Spleen (tissue), 7 donors: Measurements from ENCODE around the gene CTSH.

Source experiments
- POLR2A ChIP-seq, 3 donors: fragments of 450-650 bp; IDR thresholded peaks; one replicate each; pipeline ENCODE4 v1.5.1; 2017; ENCODE audit warnings: antibody characterized with exemption in 3 of 3, mild to moderate bottlenecking in 1 of 3
- POLR2AphosphoS5 ChIP-seq, 3 donors: sonication (generic); formaldehyde crosslinking; IDR thresholded peaks; one replicate each; pipeline ENCODE4 v1.5.1; 2017; ENCODE audit warnings: antibody characterized with exemption in 3 of 3
- TF ChIP-seq, protein P1 (sequence below), 11 experiments: fragments of 200-600 bp in 7 of 11; fragments of 450-650 bp in 4 of 11; sonication (generic) in 4 of 11; IDR thresholded peaks in 8 of 11; conservative IDR thresholded peaks in 3 of 11; 1 replicate in 7 of 11; 2 replicates in 4 of 11; pipeline versions ENCODE4 v1.4.0 to v1.8.0; 2016 to 2021; ENCODE audit warnings: antibody characterized with exemption in 11 of 11, inconsistent platforms in 4 of 11, mild to moderate bottlenecking in 1 of 11
- donor health status: DM: no; HTN: no; CAD: no; lungs with moderate emphysema.
- donor health status: DM: no; HTN: no; CAD: no.
- donor health status: DM: no; HTN: no; CAD: no.

DNA sequence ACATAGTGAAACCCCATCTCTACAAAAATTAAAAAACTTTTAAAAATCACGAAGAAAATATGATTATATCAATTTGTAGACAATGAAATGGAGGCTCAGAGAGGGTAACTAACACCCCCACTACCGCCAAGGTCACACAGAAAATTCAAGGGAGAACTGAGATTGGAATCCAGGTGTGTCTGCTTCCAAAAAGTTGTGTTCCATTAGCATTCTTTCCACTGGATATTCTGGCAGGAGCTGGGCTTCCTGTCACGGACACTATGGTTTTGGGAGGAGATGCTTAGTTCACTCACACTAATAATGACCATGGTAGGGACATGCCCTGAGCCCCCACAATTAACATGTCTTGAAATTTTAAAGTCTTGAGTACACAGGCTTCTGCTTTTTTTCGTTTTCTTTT, 28.8 kb downstream of the CTSH start:
- TF ChIP-seq POLR2AphosphoS5 (IDR thresholded peaks at IDR 0.05) (no peak), POLR2A (IDR thresholded peaks at IDR 0.05) (no peak)
- TF ChIP-seq, protein P1, sequence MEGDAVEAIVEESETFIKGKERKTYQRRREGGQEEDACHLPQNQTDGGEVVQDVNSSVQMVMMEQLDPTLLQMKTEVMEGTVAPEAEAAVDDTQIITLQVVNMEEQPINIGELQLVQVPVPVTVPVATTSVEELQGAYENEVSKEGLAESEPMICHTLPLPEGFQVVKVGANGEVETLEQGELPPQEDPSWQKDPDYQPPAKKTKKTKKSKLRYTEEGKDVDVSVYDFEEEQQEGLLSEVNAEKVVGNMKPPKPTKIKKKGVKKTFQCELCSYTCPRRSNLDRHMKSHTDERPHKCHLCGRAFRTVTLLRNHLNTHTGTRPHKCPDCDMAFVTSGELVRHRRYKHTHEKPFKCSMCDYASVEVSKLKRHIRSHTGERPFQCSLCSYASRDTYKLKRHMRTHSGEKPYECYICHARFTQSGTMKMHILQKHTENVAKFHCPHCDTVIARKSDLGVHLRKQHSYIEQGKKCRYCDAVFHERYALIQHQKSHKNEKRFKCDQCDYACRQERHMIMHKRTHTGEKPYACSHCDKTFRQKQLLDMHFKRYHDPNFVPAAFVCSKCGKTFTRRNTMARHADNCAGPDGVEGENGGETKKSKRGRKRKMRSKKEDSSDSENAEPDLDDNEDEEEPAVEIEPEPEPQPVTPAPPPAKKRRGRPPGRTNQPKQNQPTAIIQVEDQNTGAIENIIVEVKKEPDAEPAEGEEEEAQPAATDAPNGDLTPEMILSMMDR (IDR thresholded peaks at IDR 0.05 in 8 of 11, conservative IDR thresholded peaks at IDR 0.05 in 3 of 11) = no peak
